ENCODE data around the gene GLYR1.

DNA sequence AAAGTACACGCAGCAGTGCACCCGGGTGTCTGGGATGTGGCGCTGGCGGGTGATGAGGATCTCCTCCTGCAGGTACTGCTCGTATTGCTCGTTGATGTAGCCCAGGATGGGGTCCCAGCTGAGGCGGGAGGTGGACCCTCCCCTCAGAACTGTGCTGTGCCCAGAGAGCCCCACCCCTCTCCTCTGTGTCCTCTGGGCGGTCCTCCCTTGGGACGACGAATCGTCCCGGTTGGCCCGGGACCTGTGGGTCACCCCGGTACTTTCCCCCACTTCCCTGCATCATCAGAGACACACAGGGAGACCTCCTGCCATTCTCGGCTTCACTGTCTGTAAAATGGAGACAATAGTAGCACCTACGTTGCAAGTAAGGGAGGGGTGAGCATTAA lies 63.1 kb downstream of the GLYR1 start:
- no peak for TF ChIP-seq POLR2A (IDR thresholded peaks at IDR 0.05; ENCODE audit: low read depth, low read length)
- no peak for TF ChIP-seq POLR2AphosphoS5 (IDR thresholded peaks at IDR 0.05; ENCODE audit: low read depth, low read length)

All from GM12892 (cell line).